Breast epithelium (tissue), 3 donors: ENCODE data around the gene AGAP1.

Experiments
- POLR2A ChIP-seq: fragments of 450-650 bp; IDR thresholded peaks from one replicate; pipeline ENCODE4 v1.6.1; 2016; ENCODE audit warnings: antibody characterized with exemption, mild to moderate bottlenecking, moderate library complexity
- TF ChIP-seq, protein P1 (sequence below), 3 donors: fragments of 450-650 bp; IDR thresholded peaks; one replicate each; pipeline ENCODE4 v1.5.1; 2016 to 2017; ENCODE audit warnings: antibody characterized with exemption in 3 of 3, mild to moderate bottlenecking in 3 of 3, moderate library complexity in 3 of 3

DNA sequence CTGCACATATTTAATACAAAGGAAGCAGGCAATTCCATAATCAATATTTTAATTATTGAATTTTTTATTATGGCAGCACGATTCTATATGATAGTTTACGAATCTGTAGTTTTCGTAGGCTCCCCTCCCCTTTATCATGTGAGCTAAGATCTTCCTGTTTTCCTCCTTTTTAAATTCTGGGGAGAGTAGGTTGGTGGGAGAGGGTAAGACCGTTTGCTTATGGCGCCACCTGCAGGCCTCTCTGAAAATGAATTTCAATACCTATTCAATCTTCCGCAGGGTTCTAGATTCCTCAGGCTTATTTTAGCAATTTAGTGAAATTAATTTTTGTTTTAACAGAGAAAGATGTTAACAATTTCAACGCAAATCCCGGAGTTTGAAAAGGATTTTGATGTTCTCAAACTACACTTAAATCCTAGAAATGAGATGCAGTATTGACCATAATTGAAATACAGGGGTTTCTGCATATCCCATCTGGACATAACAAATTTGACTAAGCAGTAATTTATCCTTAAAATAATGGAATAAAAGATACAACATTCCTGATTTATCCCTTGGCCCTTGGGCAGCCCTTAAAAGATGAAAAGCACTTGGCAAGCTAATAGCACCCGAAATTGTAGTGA, 687.1 kb downstream of the AGAP1 start:
- TF ChIP-seq, protein P1, sequence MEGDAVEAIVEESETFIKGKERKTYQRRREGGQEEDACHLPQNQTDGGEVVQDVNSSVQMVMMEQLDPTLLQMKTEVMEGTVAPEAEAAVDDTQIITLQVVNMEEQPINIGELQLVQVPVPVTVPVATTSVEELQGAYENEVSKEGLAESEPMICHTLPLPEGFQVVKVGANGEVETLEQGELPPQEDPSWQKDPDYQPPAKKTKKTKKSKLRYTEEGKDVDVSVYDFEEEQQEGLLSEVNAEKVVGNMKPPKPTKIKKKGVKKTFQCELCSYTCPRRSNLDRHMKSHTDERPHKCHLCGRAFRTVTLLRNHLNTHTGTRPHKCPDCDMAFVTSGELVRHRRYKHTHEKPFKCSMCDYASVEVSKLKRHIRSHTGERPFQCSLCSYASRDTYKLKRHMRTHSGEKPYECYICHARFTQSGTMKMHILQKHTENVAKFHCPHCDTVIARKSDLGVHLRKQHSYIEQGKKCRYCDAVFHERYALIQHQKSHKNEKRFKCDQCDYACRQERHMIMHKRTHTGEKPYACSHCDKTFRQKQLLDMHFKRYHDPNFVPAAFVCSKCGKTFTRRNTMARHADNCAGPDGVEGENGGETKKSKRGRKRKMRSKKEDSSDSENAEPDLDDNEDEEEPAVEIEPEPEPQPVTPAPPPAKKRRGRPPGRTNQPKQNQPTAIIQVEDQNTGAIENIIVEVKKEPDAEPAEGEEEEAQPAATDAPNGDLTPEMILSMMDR (IDR thresholded peaks at IDR 0.05) = peak in 2 of 3 donors; percentile 45 to 52
- TF ChIP-seq POLR2A = no peak
